Measurements from ENCODE around the gene ZFP2.
"Not testable (repeated sequence)": the region's sequence is repeated elsewhere in the genome, so short reads cannot be mapped to it uniquely, and the experiment has no call there.

The ZFP2 gene

DNA sequence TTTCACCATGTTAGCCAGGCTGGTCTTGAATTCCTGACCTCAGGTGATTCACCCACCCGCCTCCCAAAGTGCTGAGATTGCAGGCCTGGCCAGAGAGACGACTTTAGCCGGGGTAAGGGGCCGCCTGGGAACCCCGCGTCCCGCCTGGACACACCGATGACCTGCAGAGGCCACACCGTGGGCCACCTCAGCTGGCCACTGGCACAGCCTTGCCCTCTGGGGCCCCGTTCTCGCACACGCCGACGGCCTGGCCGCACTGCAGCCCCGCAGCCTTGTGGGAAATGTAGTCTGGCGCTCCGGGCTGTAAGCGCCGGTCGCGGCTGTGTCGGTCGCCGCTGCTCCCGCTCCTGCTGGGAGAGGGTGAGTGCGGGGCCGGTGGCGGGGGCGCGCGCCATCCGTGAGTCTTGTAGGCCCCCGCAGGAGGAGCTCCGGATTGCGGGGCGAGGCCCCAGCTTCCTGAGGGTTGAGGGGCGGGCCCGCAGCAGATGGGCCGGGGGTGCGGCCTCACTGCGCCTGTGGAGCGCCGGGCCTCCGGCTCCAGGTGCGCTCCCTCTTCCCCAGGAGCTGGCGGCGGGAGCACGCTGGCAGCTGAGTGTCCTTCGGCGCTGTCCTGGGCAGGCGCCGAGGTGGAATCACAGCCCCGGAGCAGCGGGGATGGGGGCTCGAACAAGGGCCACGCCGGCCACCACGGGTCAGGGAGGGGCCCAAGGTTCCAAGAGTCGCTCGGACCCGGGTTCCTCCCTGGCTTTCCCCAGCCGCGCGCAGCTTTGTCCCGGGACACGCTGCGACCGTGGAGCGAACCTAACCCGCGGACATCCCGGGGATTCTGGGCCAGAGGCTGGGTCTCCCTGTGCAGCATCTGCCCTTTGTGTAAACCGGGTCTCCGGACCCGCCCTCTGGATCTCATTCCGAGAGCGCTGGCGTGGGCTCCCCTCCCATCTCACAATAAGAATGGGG, at the start of gene ZFP2:
TSS of gene ZFP2 (plus strand) at position 299 of the 957 bp plus-strand sequence. CDS start 35,401 bp downstream, outside the sequence.
- DNase-seq (ENCODE audit: low read depth) = peak; percentile 4

DNA sequence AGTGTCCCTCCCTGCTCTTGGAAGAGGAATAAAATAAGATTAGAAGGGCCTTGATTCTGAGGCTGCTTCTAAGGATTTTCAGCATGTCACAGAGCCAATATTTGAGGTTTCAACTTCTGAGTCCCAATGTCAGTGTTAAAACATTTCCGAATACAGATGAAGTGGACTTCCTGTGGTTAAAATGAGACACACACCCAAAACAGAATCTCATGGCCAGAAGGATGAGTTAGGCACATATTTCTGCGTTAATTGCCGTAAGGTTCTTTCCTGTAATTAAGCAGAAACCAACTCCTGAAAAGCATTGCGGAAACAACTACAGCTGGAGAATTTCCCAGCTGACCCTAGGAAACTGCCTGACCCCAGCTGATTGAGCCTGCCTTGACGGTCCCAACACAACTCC, 46.4 kb upstream of the ZFP2 start:
- DNase-seq (ENCODE audit: low read depth) = no peak

DNA sequence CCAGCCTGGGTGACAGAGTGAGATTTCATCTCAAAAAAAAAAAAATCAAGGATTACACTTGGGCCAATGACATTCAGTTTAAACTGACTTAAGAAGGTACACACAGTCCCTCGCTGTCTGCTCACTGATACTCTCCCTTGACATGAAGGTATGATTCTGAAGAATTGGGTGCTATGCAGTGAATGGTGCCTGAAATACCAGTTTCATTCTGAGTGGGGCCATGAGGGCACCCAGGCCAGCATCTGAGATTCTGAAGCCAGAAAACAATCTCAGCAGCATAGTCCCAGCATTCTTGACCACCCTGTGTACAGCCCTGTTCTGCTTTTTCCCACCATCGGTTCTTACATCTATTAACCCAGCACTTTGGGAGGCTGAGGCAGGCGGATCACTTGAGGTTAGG, 43.8 kb upstream of the ZFP2 start:
- DNase-seq (ENCODE audit: low read depth) = no peak

DNA sequence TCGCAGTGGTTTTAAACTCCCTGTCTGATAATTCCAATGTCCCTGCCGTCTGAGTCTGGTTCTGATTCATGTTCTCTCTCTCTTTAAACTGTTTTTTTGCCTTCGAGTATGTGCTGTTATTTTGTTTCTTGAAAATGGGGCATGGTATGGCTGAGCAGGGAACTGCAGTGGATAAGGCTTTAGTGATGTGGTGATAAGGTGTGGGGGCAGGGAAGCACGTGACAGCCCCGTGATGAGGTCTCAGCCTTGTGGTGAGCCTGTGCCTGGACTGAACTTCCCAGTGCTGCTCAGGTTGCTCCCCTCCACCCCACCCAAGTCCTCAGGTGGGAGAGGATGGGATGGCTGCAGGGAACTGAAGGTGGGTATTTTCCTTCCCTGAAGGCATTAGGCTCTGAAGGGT, 41.4 kb upstream of the ZFP2 start:
- no peak for DNase-seq (ENCODE audit: low read depth)

DNA sequence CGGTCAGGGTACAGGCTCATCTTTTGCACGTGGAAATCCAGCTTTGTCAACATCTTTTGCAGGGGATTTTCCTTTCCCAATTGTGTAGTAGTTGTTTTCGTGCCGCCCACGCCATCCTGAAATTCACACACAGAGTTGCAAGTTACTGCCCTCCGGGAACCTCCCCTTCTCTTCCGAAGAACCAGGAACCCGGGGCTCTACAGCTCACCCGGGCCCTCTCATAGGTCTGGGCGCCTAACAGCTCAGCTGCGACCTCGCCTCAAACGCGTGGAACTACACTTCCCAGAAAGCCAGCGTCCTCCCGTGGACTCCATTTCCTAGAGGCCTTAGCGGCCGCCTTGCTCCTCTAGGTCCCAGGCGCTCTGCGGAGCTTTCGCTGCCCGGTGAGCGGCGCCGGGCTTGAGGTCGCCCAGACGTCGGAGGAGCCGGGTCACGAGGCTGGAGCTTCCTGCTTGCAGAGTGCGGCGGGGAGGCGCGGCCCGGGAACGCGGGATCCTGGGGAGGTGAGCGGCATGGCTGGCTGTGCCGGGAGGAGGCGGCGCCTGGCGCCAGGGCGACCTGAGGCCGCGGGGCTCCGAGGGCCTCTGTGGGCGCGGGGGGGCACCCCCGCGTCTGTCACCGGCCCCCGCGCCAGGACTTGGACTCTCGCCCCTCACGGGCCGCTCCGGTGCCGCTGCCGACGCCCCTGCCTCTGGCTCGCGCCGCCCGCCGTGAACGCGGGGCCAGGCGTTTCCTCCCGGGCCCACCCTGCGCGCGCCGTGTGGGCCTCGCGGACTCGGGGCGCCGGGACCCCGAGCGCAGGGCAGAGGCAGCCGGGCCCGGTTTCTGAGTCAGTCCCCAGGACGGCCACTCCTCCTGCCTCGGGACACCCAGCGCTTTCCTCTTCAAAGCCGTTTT, 35.8 kb upstream of the ZFP2 start, which contains the start of gene ZNF354B:
TSS of gene ZNF354B (plus strand) at position 329 of the 897 bp plus-strand sequence. CDS start 1,095 bp downstream, outside the sequence.
- DNase-seq (ENCODE audit: low read depth) = peak; percentile 67

DNA sequence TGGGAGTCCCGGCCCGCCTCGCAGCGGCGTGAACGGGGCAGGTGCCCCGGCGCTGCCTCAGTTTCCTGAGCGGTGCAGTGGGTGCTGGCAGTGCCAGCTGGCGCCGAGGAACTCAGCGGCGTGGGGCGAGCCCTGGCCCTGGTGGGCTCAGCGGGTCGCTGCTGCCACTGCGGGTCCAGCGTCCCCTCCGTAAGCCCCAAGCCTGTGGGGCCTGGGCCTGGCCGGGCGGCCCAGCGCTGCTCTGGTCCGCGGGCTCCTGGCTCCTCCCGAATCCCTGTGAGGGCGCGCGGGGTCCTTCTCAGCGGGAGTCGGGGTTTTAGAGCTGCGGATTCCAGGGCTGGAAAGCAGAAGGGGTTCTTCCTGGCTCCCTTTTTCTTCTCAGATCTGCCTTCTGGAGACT, 35.1 kb upstream of the ZFP2 start:
- not testable (repeated sequence) for DNase-seq (ENCODE audit: low read depth)

DNA sequence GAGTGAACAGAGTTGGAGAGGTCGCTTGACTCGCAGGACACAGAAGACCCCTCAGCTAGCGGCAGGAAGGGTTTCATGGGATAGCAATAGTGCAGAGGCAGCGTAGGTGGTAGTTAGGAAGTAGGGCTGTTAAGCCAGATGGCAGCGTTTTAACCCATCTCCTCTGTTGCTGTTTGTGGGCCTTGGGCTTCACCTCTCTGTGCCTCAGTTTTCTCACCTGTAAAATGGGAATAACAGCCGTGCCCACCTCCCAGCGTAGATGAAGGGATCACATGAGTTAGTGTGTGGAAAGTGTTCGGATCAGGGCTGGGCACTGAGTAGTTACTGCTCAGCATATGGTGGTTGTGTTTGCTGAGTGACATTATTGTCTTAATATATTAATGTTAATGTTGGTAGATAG, 34.1 kb upstream of the ZFP2 start:
- DNase-seq (ENCODE audit: low read depth) = no peak

DNA sequence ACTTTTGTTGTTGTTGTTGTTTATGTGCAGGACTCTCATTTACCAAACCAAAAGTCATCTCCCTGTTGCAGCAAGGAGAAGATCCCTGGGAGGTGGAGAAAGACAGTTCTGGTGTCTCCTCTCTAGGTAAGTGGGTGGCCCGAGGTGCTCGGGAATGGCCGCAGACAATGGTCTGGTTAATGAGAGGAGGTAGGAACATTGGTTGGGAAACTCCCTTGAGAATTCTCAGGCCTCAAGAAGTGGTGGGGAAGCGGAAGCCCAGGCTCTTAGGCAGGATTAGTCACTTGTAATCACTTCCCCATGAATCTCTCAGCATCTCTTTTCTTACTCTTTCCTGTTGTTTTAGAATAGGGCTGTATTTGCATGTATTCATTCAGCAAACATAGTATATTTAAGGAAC, 28.8 kb upstream of the ZFP2 start:
- DNase-seq (ENCODE audit: low read depth) = no peak

DNA sequence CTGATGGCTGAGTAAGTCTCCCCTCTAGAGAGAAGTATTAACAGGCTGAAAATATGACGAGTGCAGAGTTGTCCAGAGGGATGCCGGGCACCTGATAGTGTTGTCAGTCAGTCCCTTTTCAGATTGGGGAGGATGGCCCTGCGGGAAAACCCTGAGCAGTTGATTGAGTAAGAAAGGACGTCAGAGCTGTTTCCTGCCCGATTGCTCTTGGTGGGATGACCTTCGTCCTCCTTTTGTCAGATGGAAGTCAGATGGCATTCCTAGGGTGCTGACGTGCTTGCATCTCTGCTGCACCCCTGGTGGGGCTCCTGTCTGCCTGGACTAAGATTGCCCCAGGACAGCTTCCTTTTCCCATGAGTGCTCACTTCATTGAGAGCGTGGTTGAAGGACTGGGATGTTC, 26.1 kb upstream of the ZFP2 start:
- no peak for DNase-seq (ENCODE audit: low read depth)

DNA sequence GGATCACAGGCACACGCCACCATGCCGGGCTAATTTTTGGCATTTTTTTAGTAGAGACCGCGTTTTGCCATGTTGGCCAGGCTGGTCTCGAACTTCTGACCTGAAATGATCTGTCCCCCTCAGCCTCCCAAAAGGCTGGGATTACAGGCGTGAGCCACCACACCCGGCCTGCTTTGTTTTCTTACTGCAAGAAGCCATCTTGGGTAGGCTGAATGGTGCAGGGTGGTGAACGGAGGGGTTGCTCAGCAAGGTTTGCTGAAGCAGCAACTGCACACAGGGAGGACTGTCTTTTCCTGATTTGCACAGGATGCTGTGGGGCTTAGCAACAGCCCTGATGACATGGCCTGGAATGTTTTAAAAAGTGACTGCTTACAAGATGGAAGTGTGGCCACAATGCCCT, 25.3 kb upstream of the ZFP2 start:
- no peak for DNase-seq (ENCODE audit: low read depth)

DNA sequence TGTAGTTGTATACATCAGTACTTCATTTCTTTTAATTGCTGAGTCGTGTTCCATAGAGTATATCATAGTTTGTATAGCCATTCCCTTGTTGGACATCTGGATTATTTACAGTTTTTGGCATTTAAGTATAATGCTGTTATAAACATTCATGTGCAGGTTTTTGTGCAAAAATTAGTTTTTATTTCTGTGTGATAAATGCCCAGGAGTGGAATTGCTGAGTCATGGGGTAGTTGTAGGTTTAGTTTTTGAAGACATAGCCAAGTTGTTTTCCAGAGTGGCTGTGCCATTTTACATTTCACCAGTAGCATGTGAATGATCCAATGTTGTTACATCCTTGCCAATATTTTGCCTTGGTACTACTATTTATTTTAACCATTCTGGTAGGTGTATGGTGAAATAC, 23.4 kb upstream of the ZFP2 start:
- no peak for DNase-seq (ENCODE audit: low read depth)

DNA sequence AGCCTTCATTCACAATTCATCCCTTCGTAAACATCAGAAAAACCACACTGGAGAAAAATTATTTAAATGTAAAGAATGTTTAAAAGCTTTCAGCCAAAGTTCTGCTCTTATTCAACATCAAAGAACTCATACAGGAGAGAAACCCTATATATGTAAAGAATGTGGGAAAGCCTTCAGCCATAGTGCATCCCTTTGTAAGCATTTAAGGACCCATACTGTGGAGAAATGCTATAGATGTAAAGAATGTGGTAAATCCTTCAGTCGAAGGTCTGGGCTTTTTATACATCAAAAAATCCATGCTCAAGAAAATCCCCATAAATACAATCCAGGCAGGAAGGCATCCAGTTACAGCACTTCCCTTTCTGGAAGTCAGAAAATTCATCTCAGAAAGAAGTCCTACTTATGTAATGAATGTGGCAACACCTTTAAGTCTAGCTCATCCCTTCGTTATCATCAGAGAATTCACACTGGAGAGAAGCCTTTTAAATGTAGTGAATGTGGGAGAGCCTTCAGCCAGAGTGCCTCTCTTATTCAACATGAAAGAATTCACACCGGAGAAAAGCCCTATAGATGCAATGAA, 12.5 kb upstream of the ZFP2 start:
- DNase-seq (ENCODE audit: low read depth) = not testable (repeated sequence)

DNA sequence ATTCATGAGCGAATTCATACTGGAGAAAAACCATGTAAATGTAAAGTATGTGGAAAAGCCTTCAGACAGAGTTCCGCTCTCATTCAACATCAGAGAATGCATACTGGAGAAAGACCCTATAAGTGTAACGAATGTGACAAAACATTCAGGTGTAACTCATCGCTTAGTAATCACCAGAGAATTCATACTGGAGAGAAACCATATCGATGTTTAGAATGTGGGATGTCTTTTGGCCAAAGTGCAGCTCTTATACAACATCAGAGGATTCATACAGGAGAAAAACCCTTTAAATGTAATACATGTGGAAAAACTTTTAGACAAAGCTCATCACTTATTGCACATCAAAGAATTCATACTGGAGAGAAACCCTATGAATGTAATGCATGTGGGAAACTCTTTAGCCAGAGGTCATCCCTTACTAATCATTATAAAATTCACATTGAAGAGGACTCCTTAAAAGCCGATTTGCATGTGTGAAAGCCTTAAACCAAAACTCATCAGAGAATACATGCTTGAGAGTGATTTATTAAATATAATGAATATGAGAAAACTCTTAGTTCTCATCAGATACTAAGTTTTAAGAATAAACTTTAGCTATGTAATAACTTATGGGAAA, 11.8 kb upstream of the ZFP2 start:
- no peak for DNase-seq (ENCODE audit: low read depth)

DNA sequence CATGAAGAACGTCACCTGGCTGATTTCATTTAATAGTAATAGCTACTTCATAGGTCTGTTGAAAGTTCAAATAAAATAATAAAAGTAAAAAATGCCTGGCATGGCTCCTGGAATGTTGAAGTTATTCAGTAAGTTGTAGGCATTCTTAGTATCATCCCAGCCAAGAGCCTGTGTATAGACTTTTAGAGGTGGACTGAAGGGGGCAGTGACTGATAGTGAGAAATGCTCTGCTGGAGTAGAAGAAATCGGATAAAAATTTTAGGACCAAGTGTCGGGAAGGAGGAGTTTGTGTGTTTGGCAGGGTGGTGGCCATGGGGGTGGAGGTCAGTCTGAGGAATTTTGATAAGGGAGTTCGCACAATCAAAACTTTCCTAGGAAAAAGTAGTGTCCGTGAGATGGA, 3.6 kb downstream of the ZFP2 start:
- no peak for DNase-seq (ENCODE audit: low read depth)

DNA sequence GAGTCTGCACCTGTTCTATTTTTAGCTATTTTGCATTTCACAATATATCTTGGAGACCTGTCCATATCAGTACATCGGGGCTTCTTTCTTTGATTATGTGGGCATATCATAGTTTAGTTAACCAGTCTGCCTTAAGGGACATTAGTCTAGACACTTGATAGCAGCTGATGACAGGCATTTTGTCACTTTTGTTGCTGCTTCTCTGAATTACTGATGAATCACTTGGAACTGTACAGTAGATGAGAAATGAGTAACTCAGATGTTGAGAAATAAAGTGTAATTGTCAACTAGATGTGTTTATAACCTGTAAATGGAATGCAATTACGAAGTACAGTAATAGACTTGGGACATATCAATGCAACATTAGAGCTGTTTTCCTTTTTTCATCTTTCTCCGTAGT, 7.1 kb downstream of the ZFP2 start:
- no peak for DNase-seq (ENCODE audit: low read depth)

DNA sequence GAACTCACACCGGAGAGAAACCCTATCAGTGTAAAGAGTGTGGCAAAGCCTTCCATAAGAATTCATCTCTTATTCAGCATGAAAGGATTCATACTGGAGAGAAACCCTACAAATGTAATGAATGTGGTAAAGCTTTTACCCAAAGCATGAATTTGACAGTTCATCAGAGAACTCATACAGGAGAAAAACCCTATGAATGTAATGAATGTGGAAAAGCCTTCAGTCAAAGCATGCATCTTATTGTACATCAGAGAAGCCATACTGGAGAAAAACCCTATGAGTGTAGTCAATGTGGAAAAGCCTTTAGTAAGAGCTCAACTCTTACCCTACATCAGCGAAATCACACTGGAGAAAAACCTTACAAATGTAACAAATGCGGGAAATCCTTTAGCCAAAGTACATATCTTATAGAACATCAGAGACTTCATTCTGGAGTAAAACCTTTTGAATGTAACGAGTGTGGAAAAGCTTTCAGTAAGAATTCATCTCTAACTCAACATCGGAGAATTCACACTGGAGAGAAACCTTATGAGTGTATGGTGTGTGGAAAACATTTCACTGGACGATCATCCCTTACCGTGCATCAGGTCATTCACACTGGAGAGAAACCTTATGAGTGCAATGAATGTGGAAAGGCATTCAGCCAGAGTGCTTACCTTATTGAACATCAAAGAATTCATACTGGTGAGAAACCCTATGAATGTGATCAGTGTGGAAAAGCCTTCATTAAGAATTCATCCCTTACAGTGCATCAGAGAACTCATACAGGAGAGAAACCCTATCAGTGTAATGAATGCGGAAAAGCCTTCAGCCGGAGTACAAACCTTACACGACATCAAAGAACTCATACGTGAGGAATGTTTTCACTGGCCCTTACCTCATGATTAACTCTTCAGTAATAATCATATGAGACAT, 36.4 kb downstream of the ZFP2 start:
- no peak for DNase-seq (ENCODE audit: low read depth)

DNA sequence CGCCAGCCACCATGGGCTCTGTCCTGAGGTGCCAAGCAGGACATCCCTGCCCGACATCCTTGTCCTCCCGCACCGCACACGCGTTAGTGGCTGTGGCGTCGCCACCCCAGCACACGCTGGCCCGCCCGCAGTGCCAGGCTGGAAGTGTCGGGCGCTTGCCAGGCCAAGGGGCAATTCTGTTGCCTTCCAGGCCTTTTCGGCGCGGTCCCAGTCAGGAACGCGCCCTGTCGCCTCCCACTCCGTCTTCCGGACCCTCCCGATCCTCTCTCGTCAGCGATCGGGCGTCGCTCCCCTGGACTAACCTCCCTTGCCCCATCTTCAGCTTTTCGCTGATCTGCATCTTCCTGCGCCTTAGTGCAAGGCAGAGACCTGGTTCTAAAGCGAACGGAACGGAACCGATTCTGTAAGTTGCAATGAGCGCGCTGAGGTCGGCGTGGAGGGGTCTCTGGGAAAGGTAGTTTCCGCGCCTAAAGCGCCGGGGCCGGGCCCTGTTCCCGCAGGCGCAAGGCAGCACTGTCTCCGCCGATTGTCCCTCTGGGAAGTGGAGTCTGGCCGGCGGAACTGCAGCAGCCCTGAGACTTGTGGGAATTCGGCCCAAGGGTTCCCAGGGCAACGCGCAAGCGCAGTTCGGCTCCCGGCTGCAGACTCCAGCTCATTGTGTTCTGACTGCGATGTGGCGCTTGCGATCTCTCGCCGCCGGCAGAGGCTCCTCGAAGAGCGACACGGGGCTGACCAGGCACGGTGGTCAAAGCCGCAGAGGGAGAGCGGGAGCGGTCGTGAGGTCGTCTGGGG, 45.1 kb downstream of the ZFP2 start, which contains the start of gene ZNF454:
TSS of gene ZNF454 (plus strand) at position 630 of the 792 bp plus-strand sequence. CDS start 1,594 bp downstream, outside the sequence.
- no peak for DNase-seq (ENCODE audit: low read depth)

DNA sequence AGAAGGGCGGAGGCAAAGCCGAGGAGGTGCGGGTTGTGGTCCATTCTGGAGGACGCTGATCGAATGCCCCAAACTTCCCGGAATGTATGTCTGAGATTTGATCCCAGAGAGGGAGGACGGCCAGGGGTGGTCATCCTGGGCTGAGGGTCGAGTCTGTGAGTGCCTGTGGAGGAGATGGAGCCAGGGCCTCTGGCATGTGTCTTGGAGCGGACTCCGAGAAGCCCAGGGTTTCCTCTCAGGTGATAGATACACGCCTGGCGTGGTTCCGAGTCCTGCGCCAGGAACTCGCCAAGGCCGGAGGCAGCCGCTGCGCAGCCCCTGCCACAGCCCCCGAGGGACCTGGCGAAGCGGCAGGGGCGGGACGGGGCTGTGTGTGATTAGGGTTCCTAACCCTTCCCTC, 45.6 kb downstream of the ZFP2 start:
- DNase-seq (ENCODE audit: low read depth) = no peak

DNA sequence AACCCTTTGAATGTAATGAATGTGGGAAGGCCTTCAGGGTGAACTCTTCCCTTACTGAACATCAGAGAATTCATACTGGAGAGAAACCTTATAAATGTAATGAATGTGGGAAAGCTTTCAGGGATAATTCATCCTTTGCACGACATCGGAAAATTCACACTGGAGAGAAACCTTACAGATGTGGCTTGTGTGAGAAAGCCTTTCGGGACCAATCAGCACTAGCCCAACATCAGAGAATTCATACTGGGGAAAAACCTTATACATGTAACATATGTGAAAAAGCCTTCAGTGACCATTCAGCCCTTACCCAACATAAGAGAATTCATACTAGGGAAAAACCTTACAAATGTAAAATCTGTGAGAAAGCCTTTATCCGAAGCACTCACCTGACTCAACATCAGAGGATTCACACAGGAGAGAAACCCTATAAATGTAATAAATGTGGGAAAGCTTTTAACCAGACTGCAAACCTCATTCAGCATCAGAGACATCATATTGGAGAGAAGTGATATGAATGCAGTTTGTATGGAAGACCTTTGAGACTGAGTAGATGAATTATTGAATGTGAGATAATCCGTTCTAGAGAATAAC, 69.8 kb downstream of the ZFP2 start:
- DNase-seq (ENCODE audit: low read depth) = no peak

Data from activated T-helper 1 cell treated with Interleukin-2 at 50 U/mL for 16 hours (primary cell).